ENCODE results near the gene RER1. TPM values are rescaled to one million over a fixed set of nuclear protein-coding genes. Genes with fewer than 3 reads are reported as not detected.

Gene RER1
- total RNA-seq, 2 donors from 2014 or later = 114 TPM

- DNase-seq = no peak
- no peaks in the 10 kb centered on the region for H3K4me1 ChIP-seq (ENCODE audit: control insufficient read depth, insufficient read depth, low read length)
- H3K9me3 Mint-ChIP-seq = no peaks in the 10 kb centered on the region
- no peaks in the 10 kb centered on the region for H3K27me3 ChIP-seq (ENCODE audit: control insufficient read depth, insufficient read depth, low read length, poor library complexity, severe bottlenecking)
- H3K27ac Mint-ChIP-seq = no peak overlapping the region
- H3K4me3 Mint-ChIP-seq = no peak overlapping the region
- WGBS, 2 experiments (ENCODE audit: insufficient coverage in 1 of 2, insufficient read length in 1 of 2) = 84% methylated on average over 2 of the region's 2 CpGs; no CpG with 5 or more reads in 1 of the 2 experiments
- H3K9ac ChIP-seq (ENCODE audit: extremely low read depth, low read length, poor library complexity, severe bottlenecking) = no peak overlapping the region
- no peaks in the 10 kb centered on the region for H3K36me3 Mint-ChIP-seq (ENCODE audit: low read depth)
- no peaks in the 10 kb centered on the region for H3K36me3 ChIP-seq (ENCODE audit: control insufficient read depth, insufficient read depth, low read length)
- no peak for TF ChIP-seq CTCF (conservative IDR thresholded peaks at IDR 0.05)
- H3K4me3 ChIP-seq (ENCODE audit: low read length) = no peak overlapping the region
- no peaks in the 10 kb centered on the region for H3K4me1 Mint-ChIP-seq
- H3K9me3 ChIP-seq (ENCODE audit: control insufficient read depth, low read length) = no peaks in the 10 kb centered on the region
- H3K27me3 Mint-ChIP-seq (ENCODE audit: insufficient read depth) = peaks cover 5% of the 10 kb centered on the region
- no peak overlapping the region for H3K27ac ChIP-seq (ENCODE audit: low read depth, low read length)
Measured at GRCh38 chr1:2435746-2436355, 44.2 kb downstream of the RER1 start.

- Histone ChIP-seq H3K9ac (ENCODE audit: extremely low read depth, low read length, poor library complexity, severe bottlenecking) (no peak overlapping the region), H3K27me3 (ENCODE audit: control insufficient read depth, insufficient read depth, low read length, poor library complexity, severe bottlenecking) (peaks cover 8% of the 10 kb centered on the region), H3K36me3 (ENCODE audit: control insufficient read depth, insufficient read depth, low read length) (no peaks in the 10 kb centered on the region), H3K9me3 (ENCODE audit: control insufficient read depth, low read length) (no peaks in the 10 kb centered on the region), H3K4me3 (ENCODE audit: low read length) (no peak overlapping the region), H3K27ac (ENCODE audit: low read depth, low read length) (no peak overlapping the region), H3K4me1 (ENCODE audit: control insufficient read depth, insufficient read depth, low read length) (no peaks in the 10 kb centered on the region)
- H3K27me3 Mint-ChIP-seq (ENCODE audit: insufficient read depth) = peaks cover 10% of the 10 kb centered on the region
- no peaks in the 10 kb centered on the region for H3K4me1 Mint-ChIP-seq
- 81 to 85% methylated on average over 7 of the region's 7 CpGs for WGBS, 2 experiments (ENCODE audit: insufficient coverage in 1 of 2, insufficient read length in 1 of 2)
- no peaks in the 10 kb centered on the region for H3K9me3 Mint-ChIP-seq
- H3K36me3 Mint-ChIP-seq (ENCODE audit: low read depth) = no peaks in the 10 kb centered on the region
- no peak for DNase-seq
- no peak overlapping the region for H3K27ac Mint-ChIP-seq
- no peak for TF ChIP-seq CTCF (conservative IDR thresholded peaks at IDR 0.05)
- no peak overlapping the region for H3K4me3 Mint-ChIP-seq
Measured at GRCh38 chr1:2436876-2437275, 45.2 kb downstream of the RER1 start.

GRCh38 chr1:2437617-2438016 is 46.0 kb downstream of the RER1 start:
- Mint-ChIP-seq H3K4me1 (no peaks in the 10 kb centered on the region), H3K36me3 (ENCODE audit: low read depth) (no peaks in the 10 kb centered on the region), H3K9me3 (no peaks in the 10 kb centered on the region), H3K4me3 (no peak overlapping the region), H3K27me3 (ENCODE audit: insufficient read depth) (peaks cover 17% of the 10 kb centered on the region), H3K27ac (no peak overlapping the region)
- H3K4me3 ChIP-seq (ENCODE audit: low read length) = no peak overlapping the region
- DNase-seq = no peak
- no peak overlapping the region for H3K9ac ChIP-seq (ENCODE audit: extremely low read depth, low read length, poor library complexity, severe bottlenecking)
- H3K4me1 ChIP-seq (ENCODE audit: control insufficient read depth, insufficient read depth, low read length) = no peaks in the 10 kb centered on the region
- peaks cover 15% of the 10 kb centered on the region for H3K27me3 ChIP-seq (ENCODE audit: control insufficient read depth, insufficient read depth, low read length, poor library complexity, severe bottlenecking)
- no peaks in the 10 kb centered on the region for H3K36me3 ChIP-seq (ENCODE audit: control insufficient read depth, insufficient read depth, low read length)
- no peak overlapping the region for H3K27ac ChIP-seq (ENCODE audit: low read depth, low read length)
- TF ChIP-seq CTCF (conservative IDR thresholded peaks at IDR 0.05) = no peak
- 89 to 92% methylated on average over 10 to 15 of the region's 15 CpGs for WGBS, 2 experiments (ENCODE audit: insufficient coverage in 1 of 2, insufficient read length in 1 of 2)
- H3K9me3 ChIP-seq (ENCODE audit: control insufficient read depth, low read length) = no peaks in the 10 kb centered on the region
